PC-3 (cell line): Measurements from ENCODE around the gene TMED1.

Source experiments
- CTCF ChIP-seq: fragments of 300-600 bp; sonication (generic); conservative IDR thresholded peaks from 2 replicates; pipeline ENCODE4 v1.5.1; 2017; ENCODE audit warnings: antibody characterized with exemption, low read depth, mild to moderate bottlenecking, low read length
- EZH2 ChIP-seq: fragments of 300-600 bp; sonication (generic); IDR thresholded peaks from one replicate; pipeline ENCODE4 v1.6.1; 2017; ENCODE audit warnings: antibody characterized with exemption, mild to moderate bottlenecking, low read length; ENCODE audit not compliant: unreplicated experiment
- EZH2phosphoT487 ChIP-seq: fragments of 300-600 bp; sonication (generic); IDR thresholded peaks from 2 replicates; pipeline ENCODE4 v1.6.1; 2018; ENCODE audit warnings: mild to moderate bottlenecking, antibody characterized with exemption, low read length, borderline replicate concordance

- no peak for TF ChIP-seq CTCF
- no peak for TF ChIP-seq EZH2
- TF ChIP-seq EZH2phosphoT487, result no peak
Observed at GRCh38 chr19:10838377-10838776, 2.4 kb upstream of the TMED1 start.
